Stimulated activated CD8-positive, alpha-beta memory T cell treated with anti-CD3 and anti-CD28 coated beads, Interleukin-4, amount 100 ng/mL, for 1 hour (primary cell): ENCODE data around the gene GMIP.
"Not testable (repeated sequence)": the region's sequence is repeated elsewhere in the genome, so short reads cannot be mapped to it uniquely, and the experiment has no call there.

Experiments used
- DNase-seq, 2 donors: peaks; one replicate each; pipeline ENCODE4 v3.0.0-alpha.2; 2020; ENCODE audit warnings: low read depth in 2 of 2, low spot score in 1 of 2

Gene GMIP, protein sequence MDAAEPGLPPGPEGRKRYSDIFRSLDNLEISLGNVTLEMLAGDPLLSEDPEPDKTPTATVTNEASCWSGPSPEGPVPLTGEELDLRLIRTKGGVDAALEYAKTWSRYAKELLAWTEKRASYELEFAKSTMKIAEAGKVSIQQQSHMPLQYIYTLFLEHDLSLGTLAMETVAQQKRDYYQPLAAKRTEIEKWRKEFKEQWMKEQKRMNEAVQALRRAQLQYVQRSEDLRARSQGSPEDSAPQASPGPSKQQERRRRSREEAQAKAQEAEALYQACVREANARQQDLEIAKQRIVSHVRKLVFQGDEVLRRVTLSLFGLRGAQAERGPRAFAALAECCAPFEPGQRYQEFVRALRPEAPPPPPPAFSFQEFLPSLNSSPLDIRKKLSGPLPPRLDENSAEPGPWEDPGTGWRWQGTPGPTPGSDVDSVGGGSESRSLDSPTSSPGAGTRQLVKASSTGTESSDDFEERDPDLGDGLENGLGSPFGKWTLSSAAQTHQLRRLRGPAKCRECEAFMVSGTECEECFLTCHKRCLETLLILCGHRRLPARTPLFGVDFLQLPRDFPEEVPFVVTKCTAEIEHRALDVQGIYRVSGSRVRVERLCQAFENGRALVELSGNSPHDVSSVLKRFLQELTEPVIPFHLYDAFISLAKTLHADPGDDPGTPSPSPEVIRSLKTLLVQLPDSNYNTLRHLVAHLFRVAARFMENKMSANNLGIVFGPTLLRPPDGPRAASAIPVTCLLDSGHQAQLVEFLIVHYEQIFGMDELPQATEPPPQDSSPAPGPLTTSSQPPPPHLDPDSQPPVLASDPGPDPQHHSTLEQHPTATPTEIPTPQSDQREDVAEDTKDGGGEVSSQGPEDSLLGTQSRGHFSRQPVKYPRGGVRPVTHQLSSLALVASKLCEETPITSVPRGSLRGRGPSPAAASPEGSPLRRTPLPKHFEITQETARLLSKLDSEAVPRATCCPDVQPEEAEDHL

DNA sequence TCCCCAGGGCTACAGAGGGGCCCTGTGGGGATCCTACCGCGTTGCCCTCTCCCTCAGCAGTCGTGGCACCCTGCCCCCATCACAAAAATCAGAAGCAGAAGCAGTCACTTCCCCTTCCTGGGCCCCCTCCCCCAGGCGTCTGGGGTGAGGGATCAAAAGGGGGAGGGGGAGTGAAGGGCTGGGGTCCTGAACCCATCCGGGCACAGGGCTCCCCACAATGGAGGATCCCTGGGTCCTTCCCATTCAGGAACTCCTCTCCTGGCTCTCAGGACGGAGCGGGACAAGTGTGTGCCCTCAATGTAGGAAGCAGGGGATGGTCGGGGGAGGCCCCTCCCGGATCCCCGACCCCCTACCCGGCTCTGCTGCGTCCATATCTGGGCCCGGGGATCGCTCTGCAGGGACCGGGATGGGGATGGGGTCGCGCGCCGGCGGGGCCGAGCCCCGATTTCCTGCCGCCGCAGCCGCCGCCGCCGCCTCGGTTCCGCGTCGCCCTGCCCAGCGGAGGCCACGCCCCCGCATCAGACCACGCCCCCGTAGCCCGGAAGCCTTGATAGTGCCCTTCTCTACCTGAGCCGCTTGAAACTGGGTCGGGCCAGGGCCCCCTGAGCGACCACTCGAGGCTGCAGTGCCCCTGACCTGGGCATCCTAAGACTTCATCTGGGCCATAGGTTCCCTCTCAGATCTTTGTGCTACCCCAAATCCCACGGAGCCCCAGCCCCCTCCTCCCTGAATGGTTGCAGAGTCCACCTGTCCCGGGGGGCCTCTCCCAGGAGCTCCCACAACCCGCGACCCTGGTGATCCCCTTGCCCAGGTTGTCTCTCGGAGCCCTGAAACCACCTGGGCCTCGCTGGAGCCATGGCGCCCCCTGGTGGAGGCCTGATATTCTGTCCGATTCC, at the start of gene GMIP:
TSS of gene GMIP (minus strand) at position 500 of the 896 bp plus-strand sequence. CDS start at position 372, 128 bp downstream.
- DNase-seq = peak; percentile 75 to 81

DNA sequence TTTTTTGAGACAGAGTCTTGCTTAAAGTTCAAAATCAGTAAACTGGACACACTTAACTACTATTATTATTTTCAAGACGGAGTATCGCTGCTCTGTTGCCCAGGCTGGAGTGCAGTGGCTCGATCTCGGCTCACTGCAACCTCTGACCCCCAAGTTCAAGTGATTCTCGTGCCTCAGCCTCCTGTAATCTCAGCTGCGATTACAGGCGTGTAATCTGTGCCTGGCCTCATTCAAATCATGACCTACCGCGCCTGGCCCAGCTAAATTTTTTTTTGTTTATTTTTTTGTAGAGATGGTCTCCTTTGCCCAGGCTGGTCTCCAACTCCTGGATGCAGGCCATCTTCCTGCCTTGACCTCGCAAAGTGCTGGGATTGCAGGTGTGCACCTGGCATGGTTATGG, 48.2 kb upstream of the GMIP start:
- no peak for DNase-seq

DNA sequence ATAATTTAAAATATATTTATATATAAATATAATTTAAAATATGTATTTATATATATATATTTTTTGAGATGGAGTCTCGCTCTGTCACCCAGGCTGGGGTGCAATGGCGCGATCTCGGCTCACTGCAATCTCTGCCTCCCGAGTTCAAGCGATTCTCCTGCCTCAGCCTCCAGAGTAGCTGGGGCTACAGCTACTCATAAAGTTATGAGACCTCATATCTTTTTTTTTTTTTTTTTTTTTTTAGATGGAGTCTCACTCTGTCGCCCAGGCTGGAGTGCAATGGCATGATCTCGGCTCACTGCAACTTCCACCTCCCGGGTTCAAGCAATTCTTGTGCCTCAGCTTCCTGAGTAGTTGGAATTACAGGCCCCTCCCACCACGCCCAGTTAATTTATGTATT, 45.6 kb upstream of the GMIP start:
- not testable (repeated sequence) for DNase-seq

DNA sequence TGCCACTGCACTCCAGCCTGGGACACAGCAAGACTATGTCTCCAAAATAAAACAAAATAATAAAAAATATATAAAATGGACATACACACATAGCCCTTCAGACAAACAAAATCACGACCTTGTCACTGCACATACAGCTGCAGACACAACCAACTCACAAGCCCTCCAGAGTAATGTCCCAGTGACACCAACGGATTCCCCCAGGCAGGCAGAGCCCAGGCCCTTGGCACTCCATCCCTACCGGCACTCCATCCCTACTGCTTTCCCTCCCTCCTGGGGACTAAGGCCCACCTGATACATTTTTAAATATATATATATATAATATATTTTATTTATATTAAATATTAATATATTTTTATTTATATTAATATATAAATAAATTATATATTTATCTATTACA, 43.6 kb upstream of the GMIP start:
- no peak for DNase-seq

DNA sequence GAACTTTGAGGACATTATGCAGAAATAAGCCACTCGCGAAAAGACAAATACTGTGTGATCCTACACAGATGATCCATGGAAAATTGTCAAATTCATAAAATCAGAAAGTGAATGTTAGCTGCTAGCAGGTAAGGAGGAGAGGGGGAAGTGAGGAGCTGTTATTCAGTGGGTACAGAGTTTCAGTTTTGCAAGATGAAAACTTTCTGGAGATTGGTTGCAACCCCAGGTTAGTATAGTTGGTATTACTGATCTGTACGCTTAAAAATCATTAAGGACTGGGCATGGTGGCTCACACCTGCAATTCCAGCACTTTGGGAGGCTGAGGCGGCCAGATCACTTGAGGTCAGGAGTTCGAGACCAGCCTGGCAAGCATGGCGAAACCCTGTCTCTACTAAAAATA, 43.1 kb upstream of the GMIP start:
- DNase-seq = no peak

DNA sequence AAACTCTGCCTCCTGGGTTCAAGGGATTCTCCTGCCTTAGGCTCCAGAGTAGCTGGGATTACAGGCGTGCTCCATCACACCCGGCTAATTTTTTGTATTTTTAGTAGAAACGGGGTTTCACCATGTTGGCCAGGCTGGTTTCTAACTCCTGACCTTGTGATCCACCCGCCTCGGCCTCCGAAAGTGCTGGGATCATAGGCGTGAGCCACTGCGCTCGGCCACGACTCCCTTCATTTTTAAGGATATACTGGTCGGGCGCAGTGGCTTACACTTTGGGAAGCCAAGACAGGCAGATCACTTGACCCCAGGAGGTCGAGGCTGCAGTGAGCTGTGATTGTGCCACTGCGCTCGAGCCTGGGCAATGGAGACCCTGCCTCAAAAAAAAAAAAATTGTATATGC, 42.7 kb upstream of the GMIP start:
- DNase-seq = not testable (repeated sequence)

DNA sequence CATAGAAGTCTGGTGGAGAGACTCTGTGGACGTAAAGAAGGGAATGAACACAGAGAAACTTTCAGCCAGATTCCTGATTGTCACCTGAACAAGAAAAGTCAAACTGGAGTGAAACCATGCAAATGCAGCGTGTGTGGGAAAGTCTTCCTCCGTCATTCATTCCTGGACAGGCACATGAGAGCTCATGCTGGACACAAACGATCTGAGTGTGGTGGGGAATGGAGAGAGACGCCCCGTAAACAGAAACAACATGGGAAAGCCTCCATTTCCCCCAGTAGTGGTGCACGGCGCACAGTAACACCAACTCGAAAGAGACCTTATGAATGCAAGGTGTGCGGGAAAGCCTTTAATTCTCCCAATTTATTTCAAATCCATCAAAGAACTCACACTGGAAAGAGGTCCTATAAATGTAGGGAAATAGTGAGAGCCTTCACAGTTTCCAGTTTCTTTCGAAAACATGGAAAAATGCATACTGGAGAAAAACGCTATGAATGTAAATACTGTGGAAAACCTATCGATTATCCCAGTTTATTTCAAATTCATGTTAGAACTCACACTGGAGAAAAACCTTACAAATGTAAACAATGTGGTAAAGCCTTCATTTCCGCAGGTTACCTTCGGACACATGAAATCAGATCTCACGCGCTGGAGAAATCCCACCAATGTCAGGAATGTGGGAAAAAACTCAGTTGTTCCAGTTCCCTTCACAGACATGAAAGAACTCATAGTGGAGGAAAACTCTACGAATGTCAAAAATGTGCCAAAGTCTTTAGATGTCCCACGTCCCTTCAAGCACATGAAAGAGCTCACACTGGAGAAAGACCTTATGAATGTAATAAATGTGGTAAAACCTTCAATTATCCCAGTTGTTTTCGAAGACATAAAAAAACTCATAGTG, 36.0 kb upstream of the GMIP start:
- DNase-seq = no peak

DNA sequence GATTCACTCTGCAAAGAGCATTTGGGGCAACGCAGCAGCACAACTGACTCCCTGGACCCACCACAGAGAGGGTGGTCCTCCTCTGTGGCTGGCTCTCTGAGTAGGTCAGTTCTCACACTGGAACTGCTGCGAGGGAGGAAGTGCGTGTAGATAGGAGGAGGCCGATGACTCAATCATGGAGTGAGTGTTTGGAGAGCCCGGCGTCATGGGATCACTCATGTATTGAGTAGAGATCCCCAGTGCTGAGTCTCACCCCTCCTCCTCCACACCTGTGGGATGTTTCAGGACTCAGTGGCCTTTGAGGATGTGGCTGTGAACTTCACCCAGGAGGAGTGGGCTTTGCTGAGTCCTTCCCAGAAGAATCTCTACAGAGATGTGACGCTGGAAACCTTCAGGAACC, 34.1 kb upstream of the GMIP start:
- DNase-seq = no peak

DNA sequence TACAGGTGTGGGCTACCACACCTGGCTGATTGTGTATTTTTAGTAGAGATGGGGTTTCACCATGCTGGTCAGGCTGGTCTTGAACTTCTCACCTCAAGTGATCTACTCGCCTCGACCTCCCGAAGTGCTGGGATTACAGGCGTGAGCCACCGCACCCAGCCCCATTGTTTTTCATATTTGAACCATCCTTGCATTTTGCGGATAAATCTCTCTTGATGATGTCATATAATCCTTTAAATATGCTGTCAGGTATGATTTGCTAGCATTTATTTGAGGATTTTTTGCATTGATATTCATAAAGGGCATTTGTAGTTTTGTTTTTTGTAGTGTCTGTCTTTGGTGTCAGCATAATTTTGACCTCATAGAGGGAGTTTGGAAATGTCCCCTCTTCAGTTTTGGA, 30.9 kb upstream of the GMIP start:
- no peak for DNase-seq

DNA sequence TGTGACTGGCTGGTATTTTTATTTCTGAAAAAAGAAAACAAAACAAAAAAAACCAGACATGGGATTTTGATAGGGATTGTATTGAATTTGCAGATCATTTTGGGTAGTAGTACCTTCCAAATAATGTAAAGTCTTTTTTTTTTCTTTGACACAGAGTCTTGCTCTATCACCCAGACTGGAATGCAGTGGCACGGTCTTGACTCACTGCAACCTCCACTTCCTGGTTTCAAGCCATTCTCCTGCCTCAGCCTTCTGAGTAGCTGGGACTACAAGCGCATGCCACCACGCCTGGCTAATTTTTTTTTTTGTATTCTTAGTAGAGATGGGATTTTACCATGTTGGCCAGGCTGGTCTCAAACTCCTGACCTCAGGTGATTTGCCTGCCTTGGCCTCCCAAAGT, 29.4 kb upstream of the GMIP start:
- no peak for DNase-seq

DNA sequence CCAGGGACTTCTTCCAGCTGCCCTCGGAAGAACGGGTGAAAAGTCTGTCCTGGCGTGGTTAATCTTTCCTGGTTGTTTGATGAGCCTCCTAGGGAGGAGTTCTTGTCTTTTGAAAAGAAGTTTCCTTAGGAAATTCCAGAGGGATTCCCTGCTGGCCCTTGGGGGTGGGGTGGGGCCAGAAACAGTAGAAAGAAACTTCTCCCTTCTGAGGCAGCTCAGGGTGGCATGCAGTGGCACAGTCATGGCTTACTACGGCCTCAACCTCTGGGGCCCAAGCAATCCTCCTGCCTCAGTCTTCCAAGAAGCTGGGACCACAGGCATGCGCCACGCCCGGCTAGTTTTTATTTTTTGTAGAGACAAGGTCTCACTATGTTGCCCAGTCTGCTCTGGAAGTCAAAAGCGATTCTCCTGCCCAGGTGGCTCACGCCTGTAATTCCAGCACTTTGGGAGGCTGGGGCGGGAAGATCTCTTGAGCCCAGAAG, 26.7 kb upstream of the GMIP start:
- DNase-seq = no peak

DNA sequence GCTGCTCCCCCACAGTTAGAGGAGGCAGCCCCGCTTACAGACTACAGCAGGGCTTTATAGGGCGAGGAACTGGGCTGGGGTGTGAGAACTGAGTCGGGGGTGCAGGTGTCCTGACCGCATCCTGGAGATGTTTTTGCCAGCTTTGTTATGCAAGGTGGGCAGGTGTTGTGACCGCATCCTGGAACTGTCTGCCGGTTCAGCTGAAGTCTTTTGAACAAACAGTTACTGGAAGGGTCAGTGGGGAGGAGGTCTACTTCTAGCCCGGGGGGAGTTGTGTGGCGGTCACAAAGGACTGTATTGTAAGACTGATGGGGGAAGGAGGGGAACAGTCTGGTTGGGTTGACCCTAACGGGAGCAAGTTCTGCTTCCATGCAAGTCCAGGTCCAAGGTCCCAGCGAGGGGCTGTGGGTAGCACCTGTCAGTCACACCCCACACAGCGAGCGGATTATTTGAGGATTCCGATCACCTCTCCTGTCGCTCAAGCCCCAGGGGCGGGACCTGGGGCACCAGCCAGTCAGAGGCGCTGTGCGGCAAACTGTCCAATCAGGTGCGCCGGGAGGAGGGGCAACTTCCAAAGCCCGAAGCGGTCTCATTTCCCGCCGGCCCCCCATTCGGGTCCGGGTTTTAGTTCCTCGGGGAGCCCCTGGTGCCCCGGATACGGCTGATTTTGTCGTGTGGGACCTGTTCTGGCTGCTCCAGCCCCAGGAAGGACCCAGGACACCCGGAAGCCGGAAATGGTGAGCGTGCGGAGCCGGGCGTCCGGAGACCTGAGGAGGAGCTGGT, 25.0 kb upstream of the GMIP start, which contains the start of gene ZNF101:
TSS of gene ZNF101 (plus strand) at position 610 of the 783 bp plus-strand sequence. CDS start at position 735, 125 bp downstream.
- peak; percentile 77 to 88 for DNase-seq

DNA sequence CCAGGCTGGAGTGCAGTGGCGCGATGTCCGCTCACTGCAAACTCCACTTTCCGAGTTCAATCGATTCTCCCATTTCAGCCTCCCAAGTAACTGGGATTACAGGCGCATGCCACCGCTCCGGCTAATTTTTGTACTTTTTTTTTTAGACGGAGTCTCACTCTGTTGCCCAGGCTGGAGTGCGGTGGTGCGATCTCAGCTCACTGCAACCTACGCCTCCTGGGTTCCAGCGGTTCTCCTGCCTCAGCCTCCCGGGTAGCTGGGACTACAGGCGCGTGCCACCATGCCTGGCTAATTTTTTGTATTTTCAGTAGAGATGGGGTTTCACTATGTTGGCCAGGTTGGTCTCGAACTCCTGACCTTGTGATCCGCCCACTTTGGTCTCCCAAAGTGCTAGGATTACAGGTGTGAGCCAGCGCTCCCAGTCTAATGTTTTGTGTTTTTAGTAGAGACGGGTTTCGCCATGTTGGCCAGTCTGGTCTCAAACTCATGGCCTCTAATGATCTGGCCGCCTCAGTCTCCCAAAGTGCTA, 22.0 kb upstream of the GMIP start:
- DNase-seq = not testable (repeated sequence)

DNA sequence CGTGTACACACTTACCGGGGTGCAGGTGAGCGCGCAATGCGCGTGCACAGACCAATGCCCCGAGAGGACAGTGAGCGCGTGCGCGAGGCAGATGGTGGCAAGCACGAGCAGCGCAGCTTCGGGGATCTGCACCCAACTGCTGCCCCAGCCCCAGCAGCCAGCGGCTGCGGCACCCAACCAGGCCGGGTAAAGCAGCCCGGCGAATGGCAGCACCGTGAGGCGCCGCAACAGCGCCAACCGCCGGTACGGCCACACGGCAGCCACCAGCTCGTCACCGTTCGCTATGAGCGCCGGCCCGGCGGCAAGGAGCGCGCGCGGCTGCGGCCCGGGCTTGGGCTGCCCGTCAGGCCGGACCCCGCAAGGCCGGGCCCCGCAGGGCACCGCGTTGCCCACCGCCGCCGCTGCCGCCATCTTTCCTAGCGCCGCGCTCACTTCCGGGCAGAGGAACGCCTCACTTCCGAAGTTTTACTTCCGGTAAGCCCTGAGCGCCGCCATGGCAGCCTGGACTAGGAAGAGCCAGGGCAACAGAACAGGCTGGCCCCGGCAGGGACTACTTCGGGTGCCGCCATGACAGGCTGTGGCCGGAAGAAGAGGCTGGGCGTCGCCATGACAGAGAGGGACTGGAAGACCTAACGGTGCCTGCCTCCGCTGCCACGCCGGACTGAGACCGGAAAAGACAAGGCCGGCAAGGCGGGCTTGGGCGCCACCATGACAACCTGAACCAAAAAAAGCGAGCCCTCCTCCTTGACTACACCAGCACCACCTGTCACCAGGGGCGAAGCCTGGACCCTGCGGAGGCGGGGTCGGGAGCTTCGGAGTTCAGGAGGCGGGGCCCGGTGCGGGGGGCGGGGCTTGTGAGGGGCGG, 20.0 kb upstream of the GMIP start, which contains the start of gene ATP13A1:
TSS of gene ATP13A1 (minus strand) at position 421 of the 865 bp plus-strand sequence. CDS start at position 411, 10 bp downstream.
- DNase-seq = peak; percentile 88 to 90

DNA sequence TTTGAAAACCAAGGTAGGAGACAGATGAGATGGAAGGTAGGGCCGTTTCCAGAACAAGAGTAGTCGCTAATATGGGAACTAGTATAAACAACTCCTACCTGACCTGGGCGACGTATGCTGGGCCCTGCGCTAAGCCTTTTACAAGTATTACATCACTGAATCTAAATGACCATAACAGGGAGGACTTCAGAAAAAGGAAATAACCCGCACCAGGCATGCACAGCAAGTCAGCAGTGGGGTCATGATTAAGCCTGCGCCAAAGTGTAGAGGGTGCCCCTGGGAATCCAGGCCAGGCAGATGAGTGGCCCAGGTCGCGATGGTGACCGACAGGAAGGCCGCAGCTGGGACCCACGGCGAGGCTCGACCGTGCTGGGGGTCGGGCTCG, 19.4 kb upstream of the GMIP start:
- no peak for DNase-seq

DNA sequence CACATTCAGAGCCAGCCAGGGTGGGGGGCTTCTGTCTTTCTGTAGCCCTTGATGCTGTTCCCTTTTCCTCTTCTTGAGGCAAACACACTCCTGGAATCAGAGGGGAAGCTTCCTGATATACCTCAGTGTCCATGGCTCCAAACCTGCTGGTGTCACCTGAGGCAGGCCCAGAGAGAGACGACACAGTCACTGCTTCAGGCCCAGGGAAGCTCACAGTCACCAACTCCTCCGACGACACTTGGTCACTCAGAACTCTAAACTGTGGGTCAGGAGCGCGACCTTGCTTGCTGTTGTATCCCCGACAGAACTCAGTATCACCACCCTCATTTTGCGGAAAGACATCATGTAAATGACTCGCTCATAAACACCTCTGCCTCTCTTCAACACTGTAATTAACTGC, 18.9 kb upstream of the GMIP start:
- DNase-seq = no peak

DNA sequence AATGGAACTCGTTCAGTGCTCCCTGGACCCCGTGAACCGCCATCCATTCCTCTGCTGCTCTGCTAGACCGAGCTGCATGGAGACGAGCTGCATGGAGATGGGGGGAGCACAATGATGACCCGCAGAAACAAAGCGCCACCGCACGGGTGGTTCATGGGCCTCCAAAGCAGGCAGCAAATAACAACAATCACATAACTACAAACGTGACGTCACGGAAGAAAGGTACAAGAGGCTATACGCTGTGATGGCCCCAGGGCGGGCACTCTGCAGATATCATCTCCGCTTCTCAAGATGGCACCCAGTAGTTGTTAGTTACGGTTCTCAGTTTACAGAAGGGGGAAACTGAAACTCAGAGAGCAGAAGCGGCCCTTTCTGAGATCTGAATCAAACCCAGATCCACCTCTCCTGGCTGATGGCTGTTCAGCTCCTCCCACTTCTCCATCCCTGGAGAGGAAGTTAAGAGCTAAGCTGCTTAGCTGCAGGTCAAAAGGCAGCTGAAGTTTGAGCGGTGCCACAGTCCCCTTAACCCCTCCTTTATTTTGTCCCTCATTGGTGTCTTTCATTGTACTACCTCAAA, 18.3 kb upstream of the GMIP start:
- no peak for DNase-seq
